PC-9 (cell line): ENCODE data around the gene SMIM20. TPM values are rescaled to one million over a fixed set of nuclear protein-coding genes. Genes with fewer than 3 reads are reported as not detected.

Experiments used
- BruUV-seq: library from RNA; stranded (reverse); fragments of 400-500 nt; replicated peaks from 2 replicates; lab custom pipeline; 2021; lab: Mats Ljungman, UMichigan
- CTCF ChIA-PET: fragments of 300-600 bp; sonication (Branson Sonifier 250); formaldehyde crosslinking; loops from one replicate; lab custom pipeline; 2022; ENCODE audit warnings: antibody characterized with exemption; lab: Charles Lee
- POLR2A ChIA-PET: fragments of 300-600 bp; sonication (Branson Sonifier 250); formaldehyde crosslinking; loops from one replicate; lab custom pipeline; 2022; ENCODE audit warnings: antibody characterized with exemption; ENCODE audit not compliant: unreplicated experiment; lab: Charles Lee
- DNase-seq, 2 experiments: peaks; one replicate each; pipeline versions ENCODE4 v3.0.0 to v3.0.0-alpha.2; 2015 to 2022; ENCODE audit warnings: mixed read lengths in 1 of 2
- H2AFZ ChIP-seq: fragments of 200-600 bp; sonication (generic); 2 replicates; pipeline ENCODE4 v1.8.1; 2017; ENCODE audit warnings: antibody characterized with exemption
- H3F3A ChIP-seq: fragments of 200-600 bp; sonication (generic); 2 replicates; pipeline ENCODE4 v1.8.1; 2017; ENCODE audit warnings: antibody characterized with exemption, mild to moderate bottlenecking, low read depth; ENCODE audit not compliant: insufficient read depth
- H3K27ac ChIP-seq: fragments of 200-600 bp; sonication (generic); 2 replicates; pipeline ENCODE4 v1.6.1; 2016; ENCODE audit warnings: mixed run types
- H3K27me3 ChIP-seq: fragments of 200-600 bp; sonication (generic); 2 replicates; pipeline ENCODE4 v1.6.1; 2016; ENCODE audit warnings: low read depth, mixed run types; ENCODE audit not compliant: insufficient read depth
- H3K36me3 ChIP-seq: fragments of 200-600 bp; sonication (generic); 2 replicates; pipeline ENCODE4 v1.6.1; 2016; ENCODE audit warnings: low read depth, mixed run types
- H3K4me1 ChIP-seq: fragments of 200-600 bp; sonication (generic); replicated peaks from 2 replicates; pipeline ENCODE4 v1.6.1; 2016; ENCODE audit warnings: mixed run types; ENCODE audit not compliant: insufficient read depth
- H3K4me2 ChIP-seq: fragments of 200-600 bp; sonication (generic); 2 replicates; pipeline ENCODE4 v1.6.1; 2017; ENCODE audit warnings: mixed run types
- H3K4me3 ChIP-seq: fragments of 200-600 bp; sonication (generic); 2 replicates; pipeline ENCODE4 v1.6.1; 2016; ENCODE audit warnings: mixed run types
- H3K79me2 ChIP-seq: fragments of 200-600 bp; sonication (generic); 2 replicates; pipeline ENCODE4 v1.6.1; 2017; ENCODE audit warnings: low read depth, mixed run types
- H3K9me2 ChIP-seq: fragments of 200-600 bp; sonication (generic); 2 replicates; pipeline ENCODE4 v1.8.1; 2017; ENCODE audit warnings: mild to moderate bottlenecking; ENCODE audit not compliant: insufficient read depth
- H3K9me3 ChIP-seq: fragments of 200-600 bp; sonication (generic); 2 replicates; pipeline ENCODE4 v1.8.1; 2016; ENCODE audit warnings: low read depth; ENCODE audit not compliant: insufficient read depth
- H4K20me1 ChIP-seq: fragments of 200-600 bp; sonication (generic); 2 replicates; pipeline ENCODE4 v1.8.1; 2017; ENCODE audit not compliant: insufficient read depth
- CTCF ChIP-seq: fragments of 200-600 bp; sonication (generic); conservative IDR thresholded peaks from 2 replicates; pipeline ENCODE4 v1.6.1; 2017; ENCODE audit warnings: mixed run types, antibody characterized with exemption, mild to moderate bottlenecking, moderate library complexity
- EZH2 ChIP-seq: fragments of 200-600 bp; sonication (generic); IDR thresholded peaks from 2 replicates; pipeline ENCODE4 v1.8.0; 2017; ENCODE audit warnings: antibody characterized with exemption, low read depth
- intact Hi-C: fragments of 100-400 bp; cut with micrococcal nuclease; formaldehyde crosslinking; loops from one replicate; pipeline ENCODE4 v1.10.0; 2022; ENCODE audit not compliant: unreplicated experiment
- total RNA-seq: library from RNA; stranded (reverse); gene quantifications from 2 replicates; pipeline ENCODE4 v1.2.3, GENCODE V29; 2021

Gene SMIM20
- total RNA-seq, 1 experiment from 2014 or later = 44.2 TPM

DNA sequence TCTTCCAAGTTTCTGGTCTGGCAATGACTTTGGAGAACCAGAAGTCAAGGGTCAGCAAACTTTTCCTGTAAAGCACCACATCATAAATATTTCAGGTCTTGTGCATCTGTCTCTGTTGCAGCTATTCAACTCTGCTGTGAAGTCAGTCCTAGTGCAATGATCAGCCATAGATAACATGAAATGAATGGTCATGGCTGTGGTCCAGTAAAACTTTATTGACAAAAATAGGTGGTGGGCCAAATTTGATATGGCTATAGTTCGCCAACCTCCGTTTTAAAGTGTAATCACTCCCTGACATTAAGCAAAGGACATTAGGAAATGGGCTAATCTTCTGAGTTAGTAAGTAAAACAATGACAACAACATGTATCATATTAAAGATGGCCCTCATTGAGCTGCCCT lies 30.5 kb upstream of the SMIM20 start:
- Histone ChIP-seq H3K9me2 (no peaks in the 10 kb centered on the region), H3K27me3 (no peaks in the 10 kb centered on the region), H3K4me1 (no peaks in the 10 kb centered on the region), H3F3A (no peaks in the 10 kb centered on the region), H3K27ac (no peak overlapping the region), H4K20me1 (no peaks in the 10 kb centered on the region), H3K36me3 (no peaks in the 10 kb centered on the region), H3K79me2 (no peaks in the 10 kb centered on the region), H3K4me3 (no peak overlapping the region), H2AFZ (no peak overlapping the region), H3K4me2 (no peak overlapping the region), H3K9me3 (no peaks in the 10 kb centered on the region)
- intact Hi-C loops = no loop called here
- ChIA-PET POLR2A (interaction anchor here (0.6 kb wide), 1 partner anchor 436 kb away, joined by 20 read pairs; no protein-coding TSS in a partner anchor), CTCF (no interaction called here)
- TF ChIP-seq CTCF = no peak
- TF ChIP-seq EZH2 = no peak
- no peak for DNase-seq
- no TSS peak for BruUV-seq

- POLR2A ChIA-PET = interaction anchor here (0.6 kb wide), 1 partner anchor 435 kb away, joined by 20 read pairs; no protein-coding TSS in a partner anchor
- H4K20me1 ChIP-seq = no peaks in the 10 kb centered on the region
- no peaks in the 10 kb centered on the region for H3K4me1 ChIP-seq
- intact Hi-C loops = no loop called here
- no peak overlapping the region for H2AFZ ChIP-seq
- H3K79me2 ChIP-seq = no peaks in the 10 kb centered on the region
- no TSS peak for BruUV-seq
- no peaks in the 10 kb centered on the region for H3K27me3 ChIP-seq
- H3K36me3 ChIP-seq = no peaks in the 10 kb centered on the region
- H3K4me3 ChIP-seq = no peak overlapping the region
- TF ChIP-seq CTCF = no peak
- no peak for TF ChIP-seq EZH2
- no peaks in the 10 kb centered on the region for H3F3A ChIP-seq
- H3K9me3 ChIP-seq = no peaks in the 10 kb centered on the region
- H3K9me2 ChIP-seq = no peaks in the 10 kb centered on the region
- no peak overlapping the region for H3K27ac ChIP-seq
- H3K4me2 ChIP-seq = no peak overlapping the region
- CTCF ChIA-PET = no interaction called here
- DNase-seq = no peak
Observed at GRCh38 chr4:25884031-25884782, 29.8 kb upstream of the SMIM20 start.

DNA sequence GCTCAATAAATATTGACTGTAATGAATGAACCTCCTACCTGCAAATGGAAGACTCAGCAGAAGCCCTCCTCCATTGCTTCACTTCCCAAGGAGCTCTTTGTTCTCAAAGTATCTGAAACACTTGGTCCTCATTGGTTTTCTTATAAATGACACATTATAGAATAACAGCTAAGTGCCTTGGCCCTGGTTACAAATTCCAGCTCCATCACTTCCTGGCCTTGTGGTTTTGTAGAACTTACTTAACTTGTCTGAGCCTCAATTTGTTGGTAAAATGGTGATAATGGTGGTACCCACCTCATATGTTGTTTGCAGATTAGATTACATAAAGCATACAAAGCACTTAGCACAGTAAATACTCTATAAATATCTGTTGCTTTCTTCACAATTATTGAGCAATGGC lies 25.2 kb upstream of the SMIM20 start:
- Histone ChIP-seq H3K4me2 (no peak overlapping the region), H3K79me2 (no peaks in the 10 kb centered on the region), H3K9me2 (no peaks in the 10 kb centered on the region), H3K36me3 (no peaks in the 10 kb centered on the region), H2AFZ (no peak overlapping the region), H3K9me3 (no peaks in the 10 kb centered on the region), H3K27ac (no peak overlapping the region), H3K4me3 (no peak overlapping the region), H3K27me3 (no peaks in the 10 kb centered on the region), H3K4me1 (no peaks in the 10 kb centered on the region), H3F3A (no peaks in the 10 kb centered on the region), H4K20me1 (no peaks in the 10 kb centered on the region)
- intact Hi-C loops = no loop called here
- ChIA-PET CTCF (no interaction called here), POLR2A (no interaction called here)
- no peak for TF ChIP-seq EZH2
- TF ChIP-seq CTCF = no peak
- no TSS peak for BruUV-seq
- DNase-seq = no peak
